SK-N-SH (cell line): ENCODE data around the gene SRBD1. TPM values are rescaled to one million over a fixed set of nuclear protein-coding genes. Genes with fewer than 3 reads are reported as not detected.

ENCODE experiments used
- CTCF ChIA-PET: fragments of 300-600, 350-600 bp; formaldehyde crosslinking; extraction: SDS; loops from one replicate; lab custom pipeline; 2021; lab: Yijun Ruan, JAX
- POLR2A ChIA-PET: fragments of 350-600 bp; sonication (Branson Sonifier 250); formaldehyde crosslinking; extraction: SDS; loops from one replicate; lab custom pipeline; 2020; ENCODE audit warnings: antibody characterized with exemption, inconsistent platforms; lab: Yijun Ruan, JAX
- DNase-seq: peaks from one replicate; pipeline ENCODE4 v3.0.0; 2012
- H2AFZ ChIP-seq: fragments of 200-600 bp; sonication (generic); 2 replicates; pipeline ENCODE4 v1.8.1; 2016; ENCODE audit warnings: antibody characterized with exemption, mild to moderate bottlenecking, low read depth
- H3F3A ChIP-seq: fragments of 200-600 bp; sonication (generic); replicated peaks from 2 replicates; pipeline ENCODE3; 2016; ENCODE audit warnings: antibody characterized with exemption, mild to moderate bottlenecking; ENCODE audit not compliant: insufficient read depth
- H3K27ac ChIP-seq, 2 experiments: fragments of 200-500 bp in 1 of 2; fragments of 200-600 bp in 1 of 2; sonication (Bioruptor generic) in 1 of 2; sonication (generic), shearing (Covaris generic) in 1 of 2; 2 replicates each; pipeline versions ENCODE4 v1.5.1 to v1.6.1; 2014 to 2016; ENCODE audit warnings: low read depth in 2 of 2, inconsistent platforms in 1 of 2, low read length in 1 of 2, mild to moderate bottlenecking in 1 of 2, mixed read lengths in 1 of 2
- H3K27me3 ChIP-seq: fragments of 200-600 bp; sonication (generic), shearing (Covaris generic); 2 replicates; pipeline ENCODE4 v1.6.1; 2016; ENCODE audit warnings: mixed run types; ENCODE audit not compliant: insufficient read depth
- H3K36me3 ChIP-seq, 2 experiments: fragments of 200-500 bp in 1 of 2; fragments of 200-600 bp in 1 of 2; sonication (Bioruptor generic) in 1 of 2; sonication (generic) in 1 of 2; replicated peaks in 1 of 2; 2 replicates each; pipeline versions ENCODE3 to v1.5.1; 2014 to 2016; ENCODE audit warnings: low read length in 1 of 2, mild to moderate bottlenecking in 1 of 2; ENCODE audit not compliant: insufficient read depth in 2 of 2, control insufficient read depth in 1 of 2
- H3K4me1 ChIP-seq, 2 experiments: fragments of 200-500 bp in 1 of 2; fragments of 200-600 bp in 1 of 2; sonication (Bioruptor generic) in 1 of 2; sonication (generic), shearing (Covaris generic) in 1 of 2; 2 replicates each; pipeline versions ENCODE4 v1.5.1 to v1.6.1; 2014 to 2016; ENCODE audit warnings: low read depth in 1 of 2, low read length in 1 of 2, mixed run types in 1 of 2; ENCODE audit not compliant: insufficient read depth in 2 of 2, control insufficient read depth in 1 of 2
- H3K4me2 ChIP-seq: fragments of 200-600 bp; sonication (generic), shearing (Covaris generic); 2 replicates; pipeline ENCODE4 v1.6.1; 2017; ENCODE audit warnings: mixed run types
- H3K4me3 ChIP-seq, 2 experiments: fragments of 200-500 bp in 1 of 2; fragments of 200-600 bp in 1 of 2; sonication (Bioruptor generic) in 1 of 2; sonication (generic), shearing (Covaris generic) in 1 of 2; 2 replicates each; pipeline versions ENCODE4 v1.5.1 to v1.8.1; 2014 to 2016; ENCODE audit warnings: low read depth in 2 of 2, inconsistent platforms in 1 of 2, low read length in 1 of 2, mild to moderate bottlenecking in 1 of 2, mixed read lengths in 1 of 2, moderate library complexity in 1 of 2
- H3K79me2 ChIP-seq: fragments of 200-600 bp; sonication (generic); 2 replicates; pipeline ENCODE4 v1.8.1; 2017; ENCODE audit warnings: mild to moderate bottlenecking; ENCODE audit not compliant: insufficient read depth
- H3K9ac ChIP-seq: fragments of 200-600 bp; sonication (generic); 2 replicates; pipeline ENCODE4 v1.6.1; 2017; ENCODE audit warnings: mixed run types
- H3K9me2 ChIP-seq: fragments of 200-600 bp; sonication (generic); 2 replicates; pipeline ENCODE4 v1.6.1; 2017; ENCODE audit warnings: mixed run types
- H3K9me3 ChIP-seq: fragments of 200-600 bp; sonication (generic); 2 replicates; pipeline ENCODE4 v1.6.1; 2017; ENCODE audit warnings: mixed run types, mild to moderate bottlenecking, moderate library complexity
- H4K20me1 ChIP-seq: fragments of 200-600 bp; sonication (generic); 2 replicates; pipeline ENCODE4 v1.6.1; 2017; ENCODE audit warnings: mild to moderate bottlenecking, mixed run types; ENCODE audit not compliant: insufficient read depth
- FOXJ3 ChIP-seq: sonication (generic); formaldehyde crosslinking; IDR thresholded peaks from 2 replicates; pipeline ENCODE4 v1.5.1; 2020; ENCODE audit warnings: mild to moderate bottlenecking, missing genetic modification reagents
- MAX ChIP-seq: IDR thresholded peaks from 2 replicates; pipeline ENCODE4 v1.4.0; 2012; ENCODE audit warnings: low read depth
- MEF2A ChIP-seq: IDR thresholded peaks from 2 replicates; pipeline ENCODE4 v1.4.0; 2012; ENCODE audit warnings: low read depth, borderline replicate concordance
- MXI1 ChIP-seq: IDR thresholded peaks from 2 replicates; pipeline ENCODE4 v1.6.1; 2012; ENCODE audit warnings: mild to moderate bottlenecking, low read depth, low read length, improper control_type of control experiment
- NRF1 ChIP-seq: IDR thresholded peaks from 2 replicates; pipeline ENCODE4 v1.6.1; 2012; ENCODE audit warnings: low read depth, mild to moderate bottlenecking, low read length
- POLR2AphosphoS5 ChIP-seq: IDR thresholded peaks from 2 replicates; pipeline ENCODE4 v1.6.1; 2012; ENCODE audit warnings: low read depth, low read length
- RAD21 ChIP-seq: IDR thresholded peaks from 2 replicates; pipeline ENCODE4 v1.6.1; 2012; ENCODE audit warnings: mild to moderate bottlenecking, low read length
- REST ChIP-seq: IDR thresholded peaks from 2 replicates; pipeline ENCODE4 v1.6.1; 2012; ENCODE audit warnings: mild to moderate bottlenecking, low read depth, low read length, moderate library complexity
- RFX5 ChIP-seq: IDR thresholded peaks from 2 replicates; pipeline ENCODE4 v1.6.1; 2012; ENCODE audit warnings: mild to moderate bottlenecking, improper control_type of control experiment, low read length
- SIN3A ChIP-seq: IDR thresholded peaks from 2 replicates; pipeline ENCODE4 v1.6.1; 2012; ENCODE audit warnings: low read depth, mild to moderate bottlenecking, low read length, moderate library complexity, borderline replicate concordance
- TCF12 ChIP-seq: IDR thresholded peaks from 2 replicates; pipeline ENCODE4 v1.4.0; 2012
- ZBTB33 ChIP-seq: IDR thresholded peaks from 2 replicates; pipeline ENCODE4 v1.4.0; 2012; ENCODE audit warnings: low read depth, borderline replicate concordance
- WGBS: methylation state at CpG from one replicate; pipeline ENCODE4 v1.1.6; 2017; ENCODE audit warnings: low lambda C conversion rate; 5-methylcytosine and 5-hydroxymethylcytosine counted together
- polyA plus RNA-seq, 3 experiments: library from polyadenylated mRNA; depleted of rRNA; stranded (reverse); fragments of >200 nt; gene quantifications; 2 replicates each; pipeline ENCODE4 v1.2.3, GENCODE V29; 2012

The SRBD1 gene
- polyA plus RNA-seq, 1 of the 3 experiments (the other 2 are of a cell fraction): 3.2 TPM

GRCh38 chr2:45518546-45518945, 92.5 kb downstream of the SRBD1 start:
- Histone ChIP-seq H3K4me2 (no peak overlapping the region), H3K36me3 (peaks cover 3 to 4% of the 10 kb centered on the region in 2 experiments), H4K20me1 (no peaks in the 10 kb centered on the region), H3F3A (no peaks in the 10 kb centered on the region), H3K9ac (no peak overlapping the region), H3K4me3 (no peak overlapping the region), H3K27ac (no peak overlapping the region), H3K9me2 (no peaks in the 10 kb centered on the region), H3K9me3 (no peaks in the 10 kb centered on the region), H3K27me3 (no peaks in the 10 kb centered on the region), H3K4me1 (no peaks in the 10 kb centered on the region; a peak in 1 of 4 replicates), H2AFZ (no peak overlapping the region), H3K79me2 (no peaks in the 10 kb centered on the region)
- no peak for TF ChIP-seq MXI1
- TF ChIP-seq RAD21: no peak
- no peak for TF ChIP-seq TCF12
- no peak for TF ChIP-seq POLR2AphosphoS5
- no peak for TF ChIP-seq NRF1
- TF ChIP-seq RFX5: no peak
- TF ChIP-seq ZBTB33: no peak
- no peak for TF ChIP-seq MAX
- TF ChIP-seq REST: no peak
- no peak for TF ChIP-seq MEF2A
- no peak for TF ChIP-seq SIN3A
- no peak for TF ChIP-seq FOXJ3 (CRISPR knock-in tag)
- DNase-seq: no peak
- POLR2A ChIA-PET: no interaction called here
- CTCF ChIA-PET: interaction anchor here (0.6 to 1.5 kb wide), 3 partner anchors 8 to 562 kb away, joined by 3 read pairs; no protein-coding TSS in a partner anchor
- WGBS: 98% methylated on average over 2 of the region's 2 CpGs
